ENCODE measurements around the gene STIP1.
"Not testable (repeated sequence)": the region's sequence is repeated elsewhere in the genome, so short reads cannot be mapped to it uniquely, and the experiment has no call there.

STIP1 gene

DNA sequence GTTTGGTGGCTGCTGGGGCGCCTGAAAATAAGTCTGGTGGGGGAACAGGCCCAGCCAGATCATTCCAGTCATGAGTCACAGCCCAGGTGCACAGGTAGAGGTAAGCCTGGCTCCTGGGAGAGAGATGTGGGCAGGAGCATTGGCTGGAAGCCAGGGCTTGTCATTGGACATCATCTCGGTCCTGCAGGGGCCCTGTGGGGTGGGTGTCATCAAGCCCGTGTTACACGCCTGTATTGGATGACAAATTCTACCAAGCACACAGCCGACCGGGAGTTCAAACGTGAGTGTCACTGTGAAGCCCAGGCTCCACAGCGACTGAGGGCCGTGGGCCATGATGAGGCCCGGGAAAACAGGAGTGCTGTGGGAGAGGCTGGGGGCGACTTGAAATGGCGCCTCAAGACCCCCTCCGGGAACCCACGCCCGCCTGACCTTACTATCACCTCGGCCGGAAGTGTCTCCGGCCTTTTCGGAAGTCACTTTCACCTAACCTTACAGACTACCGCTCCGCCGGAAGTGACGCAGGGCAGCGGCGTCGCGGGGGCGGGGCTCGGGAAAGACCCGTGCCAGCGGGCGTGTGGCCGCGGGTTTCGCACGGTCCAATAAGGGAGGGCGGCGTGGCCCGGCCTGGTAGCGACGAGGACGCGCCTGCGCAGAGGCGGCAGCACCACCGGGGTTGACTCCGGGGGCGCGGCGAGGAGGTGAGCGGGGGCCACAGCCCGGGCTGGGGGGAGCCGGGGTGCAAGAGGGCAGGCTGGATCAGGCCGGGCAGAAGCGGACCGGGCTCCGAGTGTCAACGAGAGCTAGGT lies 54.7 kb downstream of the STIP1 start, which contains the start of gene FKBP2:
FKBP2 (plus strand) TSS at position 661 of the 806 bp plus-strand sequence. CDS start 1,293 bp downstream, outside the sequence.
- FAIRE-seq: no peak

DNA sequence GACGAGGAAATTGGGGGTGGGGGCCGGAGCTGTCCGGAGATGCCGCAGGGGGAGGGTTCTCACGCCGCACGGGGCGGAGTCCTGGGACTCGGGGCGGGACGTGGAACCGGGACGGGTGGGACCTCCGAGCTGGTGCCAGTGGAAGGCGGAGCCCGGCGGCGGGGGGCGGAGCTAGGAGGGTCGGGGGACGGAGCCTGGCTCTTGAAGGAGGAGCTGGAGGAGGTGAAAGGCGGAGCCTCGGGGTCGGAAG lies 55.2 kb downstream of the STIP1 start:
- FAIRE-seq: no peak

DNA sequence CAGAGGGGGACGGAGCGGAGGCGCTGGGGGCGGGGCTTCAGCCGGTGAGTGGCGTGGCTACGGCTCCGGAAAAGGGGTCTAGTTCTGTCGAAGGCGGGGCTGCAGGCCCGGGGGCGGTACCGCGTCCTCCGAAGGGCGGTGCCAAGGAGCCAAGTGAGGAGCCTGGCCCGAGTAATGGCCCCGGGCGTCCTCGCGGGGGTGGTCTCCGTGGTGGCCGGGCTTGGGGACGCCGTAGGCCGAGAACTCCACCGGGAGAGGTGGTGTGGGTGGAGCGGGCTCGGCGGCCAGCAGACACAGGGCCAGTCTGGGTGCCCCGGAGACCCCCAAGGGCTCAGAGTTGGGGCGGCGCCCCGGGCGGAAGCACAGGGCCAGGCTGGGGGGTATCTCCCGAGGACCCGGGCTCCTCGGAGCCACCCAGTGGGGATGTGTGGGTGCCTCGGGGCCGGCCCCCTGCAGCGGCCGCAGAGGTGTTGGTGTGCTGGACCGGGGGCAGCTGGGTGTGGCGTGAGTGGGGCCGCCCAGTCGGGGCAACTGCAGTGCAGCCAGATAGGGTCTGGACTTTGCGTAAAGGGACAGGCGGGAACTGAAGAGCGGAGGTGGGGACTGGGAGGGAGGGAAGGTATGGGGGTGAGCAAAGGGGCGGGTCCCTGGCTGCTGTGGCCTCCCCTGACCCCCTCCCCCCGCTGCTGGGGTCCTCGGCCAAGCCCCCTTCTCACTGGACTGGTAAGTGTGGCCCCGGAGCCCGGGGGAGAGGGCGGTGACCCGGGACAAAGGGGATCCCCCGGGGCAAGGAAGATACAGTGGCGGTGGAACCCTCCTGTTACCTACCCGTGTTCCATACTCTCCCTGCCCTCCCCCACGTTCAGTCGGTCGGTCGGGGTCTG lies 55.8 kb downstream of the STIP1 start:
- no peak for FAIRE-seq

DNA sequence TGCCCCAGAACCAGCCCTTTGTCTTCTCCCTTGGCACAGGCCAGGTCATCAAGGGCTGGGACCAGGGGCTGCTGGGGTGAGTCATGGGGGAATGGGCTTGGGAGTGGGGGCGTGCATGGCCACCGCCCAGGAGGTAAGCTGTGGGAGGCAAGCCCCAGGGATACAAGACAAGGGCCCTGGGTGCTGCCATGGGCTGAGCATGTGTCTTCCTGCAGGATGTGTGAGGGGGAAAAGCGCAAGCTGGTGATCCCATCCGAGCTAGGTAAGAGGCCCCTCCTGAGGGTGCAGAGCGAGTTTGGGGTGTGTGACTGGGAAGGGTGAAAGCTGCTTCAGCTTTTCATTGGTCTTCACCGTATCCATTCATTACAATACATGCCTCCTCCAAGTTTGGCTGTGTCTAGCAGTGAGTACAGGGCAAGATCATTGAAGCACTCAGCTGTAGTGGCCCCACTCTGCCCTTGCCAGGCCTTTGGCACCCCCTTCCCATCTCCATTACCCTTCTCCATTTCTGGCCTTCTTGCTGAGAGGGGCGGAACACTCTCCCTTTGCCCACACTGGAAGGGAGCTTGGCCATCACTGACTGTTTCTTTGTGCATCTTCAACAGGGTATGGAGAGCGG lies 57.4 kb downstream of the STIP1 start:
- no peak for FAIRE-seq

DNA sequence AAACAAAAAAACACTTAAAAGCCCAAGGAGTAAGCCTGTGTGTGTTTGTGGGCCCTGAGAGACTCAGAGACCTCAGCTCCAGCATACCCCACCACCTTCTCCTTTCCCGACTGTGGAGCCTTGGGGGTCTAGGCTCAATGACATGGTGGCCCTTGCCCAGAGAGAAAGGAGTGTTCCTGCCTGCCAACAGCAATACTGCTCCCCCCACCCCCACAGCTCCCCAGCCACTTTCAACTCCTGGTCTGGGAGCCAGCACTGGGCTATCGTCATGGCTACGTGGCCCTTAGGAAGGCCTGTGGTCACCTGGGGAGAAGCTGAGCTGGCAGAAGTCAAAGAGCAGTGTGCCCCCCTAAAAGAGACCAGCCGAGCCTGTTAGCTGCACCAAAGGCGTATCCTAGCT lies 58.1 kb downstream of the STIP1 start:
- FAIRE-seq: no peak

DNA sequence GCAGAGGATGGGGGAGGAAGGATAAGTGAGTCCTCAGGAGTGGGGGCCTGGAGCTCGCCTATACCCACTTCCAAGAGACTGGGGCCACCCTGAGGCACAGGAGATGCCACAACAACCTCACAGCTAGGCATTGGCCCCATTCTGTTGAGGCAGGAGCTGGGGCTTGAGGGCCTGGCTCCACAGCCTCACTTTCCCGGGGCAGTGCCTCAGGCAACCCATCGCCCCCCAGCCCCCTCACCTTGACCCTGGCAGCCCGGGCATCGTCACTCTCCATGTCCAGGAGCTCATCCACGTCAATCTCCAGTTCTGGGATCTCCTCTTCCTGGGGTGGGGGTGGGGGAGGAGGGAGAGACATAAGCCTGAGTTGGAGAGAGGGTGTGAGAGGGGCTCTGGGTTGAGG lies 59.0 kb downstream of the STIP1 start:
- no peak for FAIRE-seq

DNA sequence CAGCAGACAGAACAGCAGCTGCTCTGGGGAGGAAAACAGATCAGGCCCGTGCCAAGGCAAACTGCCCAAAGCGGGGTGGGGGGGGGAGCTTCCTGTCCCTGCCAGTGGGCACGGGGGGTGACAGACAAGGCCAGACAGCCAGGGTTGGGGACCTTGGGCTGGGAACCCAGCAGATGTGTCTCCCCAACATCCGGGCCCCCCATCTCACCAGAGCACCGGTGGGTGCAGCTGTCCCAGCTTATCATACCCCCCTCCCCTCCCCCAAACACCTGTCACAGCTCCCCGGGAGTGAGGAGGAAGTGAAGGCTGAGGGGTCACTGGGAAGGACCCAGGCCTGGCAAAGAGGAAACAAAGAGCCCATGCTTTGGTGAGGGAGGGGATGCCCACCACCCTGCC lies 59.4 kb downstream of the STIP1 start:
- FAIRE-seq: no peak

DNA sequence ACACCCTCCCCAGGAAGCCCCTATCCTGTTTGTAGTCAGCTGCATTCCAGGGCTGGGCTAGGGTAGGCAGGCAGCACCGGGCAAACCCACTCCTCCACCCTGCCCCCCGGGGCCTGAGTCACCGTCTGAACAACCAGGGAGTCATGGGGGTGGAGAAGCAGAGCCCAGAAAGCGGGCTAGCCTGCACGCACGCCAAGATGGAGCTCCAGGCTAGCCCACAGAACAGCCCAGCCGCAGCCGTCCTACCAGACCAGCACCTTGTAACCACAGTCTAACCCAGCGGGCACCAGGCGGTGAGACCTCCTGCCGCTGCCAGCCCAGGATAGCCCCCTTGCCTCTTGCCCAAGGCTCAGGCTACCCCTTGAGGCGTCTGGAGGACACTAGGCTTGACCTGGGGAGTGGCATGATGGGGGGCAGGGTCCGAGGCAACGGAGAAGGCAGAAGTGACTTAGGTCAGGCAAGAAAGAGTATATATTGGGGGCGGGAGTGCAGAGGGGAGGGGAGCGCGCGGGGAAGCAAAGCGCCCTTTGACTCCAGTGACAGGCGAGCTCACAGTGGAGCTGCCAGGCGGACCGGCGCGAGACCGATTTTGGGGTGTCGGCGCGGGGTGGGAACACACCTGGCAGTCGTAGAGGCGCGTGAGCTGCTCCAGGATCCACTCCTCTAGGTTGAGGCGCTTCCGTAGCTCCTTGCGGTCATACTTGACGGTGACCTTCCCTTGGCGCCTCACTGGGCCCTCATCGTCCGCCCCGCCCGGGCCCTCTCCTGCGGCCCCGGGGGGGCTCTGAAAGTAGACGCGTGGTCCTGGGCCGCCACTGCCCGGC lies 60.0 kb downstream of the STIP1 start:
- FAIRE-seq: no peak

DNA sequence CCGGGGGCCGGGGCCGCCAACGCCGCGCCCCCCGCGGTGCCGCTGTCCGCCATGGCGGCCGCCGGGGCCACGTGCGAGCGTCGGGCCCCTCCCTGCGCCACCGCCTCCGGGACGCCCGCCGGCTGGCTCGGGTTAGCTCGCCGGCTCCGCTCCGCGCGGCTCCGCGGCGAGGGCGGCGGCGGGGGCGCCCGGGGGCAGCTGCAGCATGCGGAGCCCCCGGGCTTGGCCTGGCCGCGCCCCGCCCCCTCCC lies 60.6 kb downstream of the STIP1 start:
- FAIRE-seq: not testable (repeated sequence)

DNA sequence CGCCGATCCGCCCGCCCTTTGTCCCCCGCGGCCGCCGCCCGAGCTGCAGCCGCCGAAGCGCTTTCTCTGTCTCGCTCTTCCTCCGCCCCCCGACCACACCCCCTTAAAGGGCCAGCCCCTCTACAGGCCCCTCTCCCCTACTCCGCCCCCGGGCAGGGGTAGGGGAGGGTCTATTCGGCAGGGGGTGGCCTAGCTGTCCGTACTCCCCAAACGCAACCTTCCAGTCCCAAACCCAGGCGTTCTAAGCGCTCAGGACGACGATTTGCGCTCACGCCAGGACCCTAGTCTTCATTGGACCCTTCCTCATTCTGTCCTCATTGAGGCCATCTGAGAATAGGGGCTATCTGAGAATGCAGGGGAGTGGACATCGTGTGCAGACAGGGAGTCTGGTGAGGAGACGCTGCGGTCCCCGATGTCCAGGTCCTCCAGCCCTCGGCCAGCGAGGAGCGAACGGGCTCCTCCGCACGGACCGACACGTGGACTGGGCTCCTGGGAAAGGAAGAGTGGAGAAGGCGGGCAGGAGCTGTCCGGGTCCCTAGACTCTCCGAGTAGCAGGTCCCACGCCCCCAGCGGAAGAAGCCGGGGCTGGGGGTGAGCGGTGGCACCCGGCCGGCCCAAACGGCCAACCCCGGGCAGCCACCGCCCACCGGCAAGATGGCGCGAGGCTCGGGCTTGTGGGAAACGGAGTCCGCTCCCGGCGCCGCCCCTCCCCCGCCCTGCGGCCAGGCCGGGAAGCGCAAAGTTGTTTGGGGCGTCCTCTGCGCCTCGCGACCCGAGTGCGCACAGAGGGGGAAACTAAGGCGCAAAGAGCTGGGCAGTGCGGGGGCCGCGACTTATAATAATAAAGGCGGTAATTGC lies 61.1 kb downstream of the STIP1 start, which contains the start of gene PPP1R14B:
PPP1R14B (minus strand) TSS at position 73 of the 858 bp plus-strand sequence. CDS start 270 bp downstream, outside the sequence.
- FAIRE-seq: no peak

DNA sequence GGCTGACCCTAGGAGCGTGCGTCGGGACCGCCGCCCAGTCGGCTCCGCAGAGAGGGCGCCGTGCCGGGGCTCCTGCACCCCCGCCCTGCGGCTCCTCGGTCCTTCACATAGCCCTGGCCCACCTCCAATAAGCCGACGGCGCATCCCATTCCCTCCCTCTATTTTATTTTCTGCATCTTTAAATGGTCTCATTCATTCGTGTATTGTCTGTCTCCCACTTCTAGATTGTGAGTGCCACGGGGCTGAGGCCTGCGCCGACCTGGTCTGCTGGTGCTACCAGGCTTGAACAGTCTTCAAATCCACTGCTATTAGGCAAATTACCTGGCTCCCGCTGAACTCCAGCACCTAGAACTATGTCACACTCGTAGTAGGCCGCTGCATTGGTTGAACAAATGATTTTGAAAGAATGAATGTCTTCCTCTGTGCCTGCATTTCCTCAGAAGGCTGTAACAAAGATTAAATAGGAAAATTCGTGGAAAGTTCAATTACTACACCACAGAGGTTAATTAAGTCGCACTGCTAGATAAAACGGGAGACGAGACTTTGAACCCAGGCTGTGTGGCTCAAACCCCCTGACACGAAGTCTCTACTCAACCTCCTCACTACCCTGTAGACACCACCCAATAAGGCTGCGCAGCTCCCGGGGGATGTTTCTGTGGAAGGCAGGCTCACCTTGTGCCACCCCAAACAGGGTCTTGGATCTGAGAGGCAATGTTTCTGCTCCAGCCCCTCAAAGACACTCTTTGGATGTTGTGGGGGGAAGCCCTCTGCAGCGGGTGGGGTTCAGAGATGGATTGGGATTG lies 62.0 kb downstream of the STIP1 start:
- FAIRE-seq: no peak

DNA sequence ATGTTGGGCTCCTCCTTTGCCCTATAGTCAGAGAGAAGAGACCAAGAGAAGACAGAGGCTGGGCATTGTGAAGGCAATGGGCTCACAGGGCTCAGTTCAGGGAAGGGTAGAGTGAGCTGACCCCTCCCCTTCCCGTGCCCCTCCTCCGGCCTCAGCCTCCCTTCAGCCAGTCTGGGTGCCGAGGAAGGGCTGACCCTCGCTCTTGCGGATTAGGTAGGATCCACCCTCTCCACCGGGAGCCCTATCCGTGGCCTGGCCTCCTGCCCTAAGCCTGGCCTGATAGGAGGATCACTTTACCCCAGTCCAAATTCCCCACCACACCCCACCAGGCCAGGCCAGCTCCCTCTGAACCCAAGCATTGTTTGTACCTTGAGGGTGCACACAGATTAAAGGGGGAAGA lies 62.6 kb downstream of the STIP1 start:
- FAIRE-seq: no peak

DNA sequence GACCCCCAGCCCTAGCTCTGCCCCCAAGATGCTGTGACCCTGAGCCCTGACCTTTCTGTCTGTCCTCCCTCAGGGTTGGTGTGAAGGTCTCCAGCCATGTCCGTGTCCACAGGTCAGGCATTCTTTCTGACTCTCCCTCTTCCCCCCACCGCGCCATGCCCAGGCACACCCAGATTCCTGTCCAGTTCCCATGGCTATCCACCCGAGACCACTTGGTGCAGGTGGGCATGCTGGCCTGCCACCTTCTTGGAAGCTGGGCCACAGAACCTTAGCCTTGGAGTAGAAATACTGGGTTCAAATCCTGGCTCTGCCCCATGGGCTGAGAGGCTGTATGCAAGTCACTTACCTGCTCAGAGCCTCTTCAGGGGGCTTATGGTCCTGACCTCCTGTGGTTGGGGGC lies 63.1 kb downstream of the STIP1 start:
- no peak for FAIRE-seq

DNA sequence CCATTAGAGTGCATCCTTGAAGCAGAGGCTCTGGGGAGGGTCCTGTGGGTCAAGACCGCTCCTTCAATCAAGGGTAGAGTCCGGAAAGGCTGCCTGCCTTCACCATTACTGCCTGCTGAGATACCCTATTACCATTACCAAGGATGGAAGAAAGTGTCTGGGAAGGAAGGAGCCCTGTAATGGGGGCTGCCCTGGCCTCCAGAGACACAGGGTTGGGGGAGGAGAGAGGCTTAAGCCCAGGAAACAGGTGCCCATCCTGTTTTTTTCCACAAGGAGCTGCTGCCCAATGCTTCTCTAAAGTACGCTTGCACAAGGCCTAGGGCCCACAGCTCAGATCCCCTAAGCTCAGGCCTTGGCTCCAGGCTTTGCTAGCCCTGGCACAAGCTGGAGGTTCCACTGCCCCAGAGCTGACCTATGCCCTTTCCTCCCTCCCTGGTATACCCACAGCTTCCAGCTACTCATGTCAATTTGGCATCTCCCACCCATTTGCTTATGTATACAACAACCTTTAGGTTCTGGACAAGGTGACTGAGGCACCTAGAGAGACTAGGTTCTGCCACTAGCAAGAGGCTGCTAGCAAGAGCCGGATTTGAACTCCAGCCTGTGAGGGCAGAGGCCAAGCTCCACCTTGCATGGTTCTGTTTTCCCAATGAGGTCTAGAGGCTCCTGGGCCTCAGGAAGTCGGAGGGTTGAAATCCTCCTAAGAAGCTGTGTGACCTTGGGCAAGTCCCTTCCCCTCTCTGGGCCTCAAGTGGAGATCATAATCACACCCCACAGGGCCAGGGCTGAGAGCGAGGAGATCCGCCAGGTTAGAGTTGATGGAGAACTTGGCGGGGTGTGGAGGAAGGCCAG lies 63.8 kb downstream of the STIP1 start:
- no peak for FAIRE-seq

DNA sequence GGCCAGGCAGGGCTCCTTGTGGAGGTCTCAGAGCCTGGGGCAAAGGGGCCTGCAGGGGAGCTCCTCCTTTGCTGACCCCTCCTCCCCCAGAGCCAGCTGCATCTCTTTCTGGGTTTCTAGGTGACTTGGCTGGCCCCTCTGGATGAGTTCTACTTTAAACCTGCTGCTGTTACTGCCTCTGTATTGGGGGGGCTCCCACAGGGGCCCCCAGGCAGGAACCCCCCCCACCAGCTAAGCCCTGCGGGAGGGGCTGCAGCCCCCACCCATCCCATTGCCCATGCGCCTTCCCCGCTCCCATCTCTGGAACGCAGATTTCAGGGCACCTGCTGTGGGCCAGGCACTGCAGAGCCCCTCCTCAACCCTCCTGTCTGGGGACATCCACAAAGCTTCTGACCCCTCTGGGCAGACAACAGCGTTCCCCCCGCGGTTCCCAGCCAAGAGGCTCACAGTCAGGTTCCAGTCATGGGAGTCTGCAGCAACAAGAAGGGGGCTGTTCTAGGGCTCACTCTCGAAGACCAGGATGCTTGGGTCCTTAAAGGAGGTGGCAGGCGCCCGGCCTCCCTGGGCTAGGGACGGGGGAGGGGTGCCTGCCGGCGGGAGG lies 64.5 kb downstream of the STIP1 start:
- FAIRE-seq: no peak

DNA sequence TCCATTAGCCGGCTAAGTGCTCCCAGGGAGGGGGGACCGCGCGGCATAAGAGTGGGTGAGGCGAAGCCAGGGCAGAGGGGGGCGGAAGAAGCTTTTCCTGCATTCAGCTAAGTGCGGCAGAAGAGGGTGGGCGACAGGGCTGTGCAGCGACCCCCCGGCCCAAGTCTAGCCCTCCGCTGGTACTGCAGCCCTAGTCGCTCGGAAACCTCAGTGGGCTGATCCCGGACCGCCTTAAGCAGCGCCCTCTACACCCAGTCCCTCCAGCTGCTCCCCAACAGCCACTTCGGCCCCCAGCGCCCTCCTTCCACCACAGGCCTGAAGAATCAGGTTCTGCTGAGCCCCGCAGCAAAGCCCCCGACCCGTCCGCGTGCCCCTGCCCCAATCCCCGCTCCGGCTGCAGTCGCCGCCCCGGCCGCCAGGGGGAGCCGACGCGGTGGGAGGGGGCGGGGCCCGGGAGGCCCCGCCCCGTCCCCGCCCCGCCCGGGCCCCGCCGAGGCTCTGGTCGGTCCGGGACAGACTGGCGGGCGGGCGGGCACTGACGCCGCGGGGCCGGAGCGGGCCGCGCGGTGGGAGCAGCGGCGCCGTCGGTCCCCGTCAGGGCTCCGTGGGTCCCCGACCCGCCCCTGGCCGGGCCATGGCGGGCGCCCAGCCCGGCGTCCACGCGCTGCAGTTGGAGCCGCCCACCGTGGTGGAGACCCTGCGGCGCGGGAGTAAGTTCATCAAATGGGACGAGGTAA lies 65.2 kb downstream of the STIP1 start, which contains the start of gene PLCB3:
PLCB3 (plus strand) TSS at position 515 of the 737 bp plus-strand sequence; CDS start at position 635, 120 bp downstream.
- no peak for FAIRE-seq

DNA sequence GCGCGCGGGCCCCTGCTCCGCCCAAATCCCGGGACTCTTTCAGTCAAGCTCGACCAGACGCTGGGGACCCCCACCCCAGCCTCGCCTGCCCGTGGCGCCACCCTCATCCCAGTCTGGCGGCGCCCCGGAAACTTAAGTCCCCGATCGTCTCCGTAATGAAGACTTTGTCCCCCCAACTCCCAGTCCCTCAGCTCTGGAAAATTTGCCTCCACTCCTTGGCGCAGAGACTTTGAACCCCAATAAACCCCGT lies 65.7 kb downstream of the STIP1 start:
- no peak for FAIRE-seq

DNA sequence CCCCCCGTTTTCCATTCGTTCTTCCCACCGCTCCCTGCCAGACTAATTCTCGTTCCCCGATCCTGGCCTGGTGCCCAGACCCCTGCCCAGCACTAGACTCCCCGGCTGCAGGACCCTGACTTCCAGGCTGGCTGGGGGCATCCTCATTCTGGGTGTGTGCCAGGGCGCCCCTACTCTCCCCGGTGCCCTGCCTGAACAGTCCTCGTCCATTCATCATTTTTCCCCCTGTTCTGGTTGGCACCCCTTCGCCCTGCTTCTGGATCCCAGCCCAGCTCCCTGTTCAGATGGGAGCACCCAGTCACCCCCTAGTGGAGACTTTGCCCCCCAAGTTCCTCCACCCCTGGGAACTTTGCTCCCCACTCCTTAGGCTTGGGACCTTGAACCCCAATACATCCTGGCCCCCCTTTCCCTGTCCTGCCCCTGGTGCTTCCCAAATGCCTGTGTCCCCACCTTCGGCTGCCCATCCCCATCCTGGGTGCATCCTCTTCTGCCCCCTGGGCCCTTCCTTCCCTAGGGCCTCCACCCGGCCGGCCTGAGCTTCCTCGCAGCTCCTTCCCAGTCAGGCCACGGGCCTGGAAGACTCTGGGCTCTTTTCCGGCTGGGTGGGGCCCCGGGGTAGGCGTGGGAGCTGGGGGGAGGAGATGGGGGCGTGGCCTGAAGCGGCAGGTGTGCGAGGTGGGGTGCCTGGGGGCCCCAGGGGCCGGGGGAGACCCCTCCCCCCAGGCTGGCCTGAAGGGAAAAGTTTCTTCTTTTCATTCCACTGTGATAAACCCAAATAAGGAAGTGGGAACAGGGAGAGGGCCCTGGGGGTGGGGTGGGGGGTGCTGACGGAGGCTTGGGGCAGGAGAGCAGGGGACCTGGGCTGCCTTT lies 66.3 kb downstream of the STIP1 start:
- no peak for FAIRE-seq
